ES-I3 (cell line): ENCODE data around the gene FHIT.
"Not testable (repeated sequence)": the region's sequence is repeated elsewhere in the genome, so short reads cannot be mapped to it uniquely, and the experiment has no call there.

Experiments
- H3K36me3 ChIP-seq: 2 replicates; pipeline ENCODE4 v1.6.1; 2013; ENCODE audit warnings: mild to moderate bottlenecking, low read length, control low read depth, moderate library complexity; ENCODE audit not compliant: insufficient read depth
- H3K4me1 ChIP-seq: 2 replicates; pipeline ENCODE4 v1.6.1; 2013; ENCODE audit warnings: mild to moderate bottlenecking, control low read depth, low read length; ENCODE audit not compliant: insufficient read depth
- H3K9ac ChIP-seq: 2 replicates; pipeline ENCODE4 v1.6.1; 2013; ENCODE audit warnings: low read depth, mild to moderate bottlenecking, low read length, moderate library complexity
- H3K9me3 ChIP-seq: 2 replicates; pipeline ENCODE4 v1.6.1; 2013; ENCODE audit warnings: mild to moderate bottlenecking, low read length, moderate library complexity; ENCODE audit not compliant: control insufficient read depth, insufficient read depth

FHIT gene

DNA sequence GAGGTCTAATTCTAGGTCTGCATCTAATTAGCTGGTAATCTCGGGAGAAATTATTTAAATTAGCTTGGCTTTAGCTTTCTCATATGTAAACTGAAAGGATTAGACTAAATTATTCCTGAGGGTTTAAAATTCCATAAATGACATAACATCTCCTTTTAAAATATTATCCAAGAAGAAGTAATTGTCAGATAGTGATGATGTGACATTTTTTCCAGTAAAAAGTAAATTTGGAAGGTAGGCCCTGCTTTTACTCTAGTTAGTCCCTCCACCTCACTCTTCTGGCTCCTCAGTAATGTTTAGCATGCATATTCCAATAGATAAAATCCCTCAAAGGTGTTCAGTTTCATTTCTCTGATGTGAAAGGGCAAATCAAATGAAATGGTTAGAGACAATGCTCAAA, 215.7 kb downstream of the FHIT start:
- no peaks in the 10 kb centered on the region for H3K4me1 ChIP-seq

DNA sequence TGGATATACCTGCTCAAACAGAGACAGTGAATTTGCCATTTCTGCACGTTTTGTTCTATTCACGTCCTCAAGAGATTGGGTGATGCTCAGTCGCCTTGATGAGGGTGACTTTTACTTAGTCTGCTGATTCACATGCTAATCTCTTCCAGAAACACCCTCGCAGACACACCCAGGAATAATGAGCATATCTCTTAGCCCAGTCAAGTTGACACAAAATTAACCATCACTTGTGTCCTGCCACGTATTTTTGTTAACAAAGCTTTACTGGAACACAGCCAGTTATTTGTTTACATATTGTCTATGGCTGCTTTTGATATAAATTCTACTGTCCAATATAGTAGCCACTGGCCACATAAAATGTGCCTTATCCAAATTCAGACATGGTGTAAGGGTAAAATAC, 218.3 kb downstream of the FHIT start:
- Histone ChIP-seq H3K9me3 (peaks cover 3% of the 10 kb centered on the region), H3K4me1 (no peaks in the 10 kb centered on the region), H3K9ac (no peak overlapping the region), H3K36me3 (no peaks in the 10 kb centered on the region; the same call in 1 of the 2 replicates)

More for the DNA sequence above, 215.7 kb downstream of the FHIT start:
- Histone ChIP-seq H3K9me3 (peaks cover 4% of the 10 kb centered on the region), H3K9ac (no peak overlapping the region), H3K36me3 (no peaks in the 10 kb centered on the region; the same call in 1 of the 2 replicates)

DNA sequence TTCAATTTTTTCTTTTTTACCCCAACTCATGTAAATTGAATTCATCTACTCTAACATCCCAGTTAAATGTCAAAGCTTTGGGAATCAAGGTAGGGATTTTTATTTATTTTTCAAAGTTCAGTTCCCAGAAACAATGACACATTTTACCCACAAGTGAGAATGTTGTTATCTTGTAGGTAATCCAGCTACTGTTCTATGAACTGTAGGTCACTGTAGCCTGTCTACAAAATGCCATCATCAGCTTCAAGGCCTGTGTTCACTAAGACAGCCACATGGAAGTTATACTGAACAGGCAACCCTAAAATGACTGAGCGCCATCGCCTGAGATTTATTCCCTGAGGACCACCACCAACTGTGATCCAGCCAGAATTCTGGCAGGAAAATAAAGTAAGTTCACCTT, 219.7 kb downstream of the FHIT start:
- H3K9ac ChIP-seq, result no peak overlapping the region
- H3K9me3 ChIP-seq, result peaks cover 3% of the 10 kb centered on the region; the same call in 1 of the 2 replicates
- no peaks in the 10 kb centered on the region for H3K36me3 ChIP-seq
- no peaks in the 10 kb centered on the region for H3K4me1 ChIP-seq

DNA sequence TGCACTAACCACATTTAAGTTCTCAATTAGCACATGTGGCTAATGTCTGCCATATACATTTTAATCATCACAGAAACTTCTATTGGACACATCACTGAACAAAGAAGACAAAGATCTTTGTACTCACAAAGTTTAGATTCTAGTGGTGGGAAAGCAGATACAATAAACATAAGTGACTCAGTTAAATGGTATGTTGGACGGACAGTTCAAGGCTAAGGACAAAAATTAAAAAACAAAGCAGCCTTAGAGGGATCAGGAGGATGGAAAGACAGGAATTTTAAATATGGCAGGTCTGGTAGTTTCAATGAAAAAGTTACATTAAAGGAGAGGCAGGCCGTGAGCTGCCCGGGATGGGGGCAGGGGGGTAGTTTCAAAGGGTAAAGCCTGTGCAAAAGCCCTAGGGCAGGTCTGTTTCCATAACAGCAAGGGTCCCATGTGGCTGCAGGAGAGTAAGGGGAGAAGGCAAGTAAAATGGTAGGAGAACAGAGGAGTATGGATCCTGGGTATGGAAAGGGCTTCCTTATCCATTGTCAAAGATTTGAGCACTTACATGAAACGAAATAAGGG, 220.7 kb downstream of the FHIT start:
- H3K9me3 ChIP-seq, result no peaks in the 10 kb centered on the region; the same call in 1 of the 2 replicates
- no peak overlapping the region for H3K9ac ChIP-seq
- no peaks in the 10 kb centered on the region for H3K36me3 ChIP-seq
- no peaks in the 10 kb centered on the region for H3K4me1 ChIP-seq

DNA sequence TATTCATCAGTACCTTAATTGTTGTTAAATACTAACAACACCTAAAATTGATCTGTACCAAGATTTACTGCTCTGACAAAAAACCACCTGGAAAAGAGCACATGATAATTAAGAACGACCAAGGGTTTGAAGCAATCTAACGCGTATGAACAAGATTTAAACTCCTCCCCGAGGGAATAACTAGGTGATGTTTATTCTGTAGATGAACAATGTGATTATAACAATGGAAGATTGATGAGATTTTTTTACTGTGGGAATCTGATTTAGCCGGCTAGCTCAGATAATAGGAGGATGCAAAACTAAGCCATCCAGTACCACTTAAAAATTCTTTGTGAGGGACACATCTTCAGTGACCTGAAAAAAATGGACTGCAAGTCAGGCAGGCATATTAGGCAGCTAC, 222.1 kb downstream of the FHIT start:
- Histone ChIP-seq H3K9me3 (no peaks in the 10 kb centered on the region), H3K9ac (no peak overlapping the region), H3K4me1 (no peaks in the 10 kb centered on the region), H3K36me3 (no peaks in the 10 kb centered on the region)

DNA sequence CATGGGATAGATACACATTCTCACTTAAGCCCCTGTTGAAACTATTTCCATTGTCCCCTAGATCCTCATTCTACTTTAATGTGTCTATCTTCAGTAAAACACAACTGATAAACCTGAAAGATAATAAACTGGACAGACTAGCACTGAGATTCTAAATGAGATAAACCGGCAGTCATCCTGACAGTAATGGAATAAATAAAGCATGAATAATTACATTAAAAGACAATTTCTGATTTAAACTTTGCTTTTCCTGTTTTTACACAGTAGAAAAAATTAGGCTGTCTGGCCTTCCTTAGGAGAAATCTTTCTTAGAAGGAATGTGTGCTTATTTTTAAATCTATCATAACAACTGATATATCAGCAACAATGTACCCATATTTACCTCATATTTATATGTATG, 232.4 kb downstream of the FHIT start:
- Histone ChIP-seq H3K4me1 (no peaks in the 10 kb centered on the region), H3K9ac (no peak overlapping the region), H3K36me3 (no peaks in the 10 kb centered on the region), H3K9me3 (no peaks in the 10 kb centered on the region)

DNA sequence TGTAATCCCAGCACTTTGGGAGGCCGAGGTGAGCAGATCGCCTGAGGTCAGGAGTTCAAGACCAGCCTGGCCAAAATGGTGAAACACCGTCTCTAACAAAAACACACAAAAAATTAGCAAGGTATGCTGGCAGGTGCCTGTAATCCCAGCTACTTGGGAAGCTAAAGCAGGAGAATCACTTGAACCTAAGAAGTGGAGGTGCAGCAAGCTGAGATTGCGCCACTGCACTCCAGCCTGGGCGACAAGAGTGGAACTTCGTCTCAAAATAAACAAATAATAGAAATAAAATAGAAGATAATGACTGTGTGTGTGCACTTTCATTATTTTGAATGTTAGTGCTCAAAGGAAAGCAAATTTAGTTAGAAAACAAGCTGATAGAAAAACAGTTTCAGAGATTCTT, 234.2 kb downstream of the FHIT start:
- not testable (repeated sequence) for H3K9ac ChIP-seq, H3K4me1 ChIP-seq, H3K9me3 ChIP-seq, H3K36me3 ChIP-seq

DNA sequence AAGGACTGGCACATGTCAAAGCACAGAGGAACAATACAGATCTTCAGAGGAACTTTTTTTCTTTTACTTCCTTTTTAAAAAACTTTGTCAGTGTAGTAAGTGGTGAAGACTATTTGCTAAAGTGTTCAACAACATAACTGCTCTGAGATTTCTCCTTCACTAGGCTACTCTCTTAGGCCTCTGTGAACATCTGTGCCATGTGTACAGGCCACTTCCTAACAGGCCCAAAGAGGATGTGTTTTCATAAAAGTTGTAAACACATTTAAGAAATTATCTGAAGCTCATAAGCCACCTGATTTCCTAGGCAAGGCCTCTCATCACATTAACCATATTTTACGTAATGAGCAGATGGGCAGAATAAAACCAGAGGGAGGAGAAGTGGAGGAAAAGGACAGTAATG, 235.4 kb downstream of the FHIT start:
- Histone ChIP-seq H3K4me1 (no peaks in the 10 kb centered on the region), H3K9ac (no peak overlapping the region), H3K36me3 (no peaks in the 10 kb centered on the region), H3K9me3 (no peaks in the 10 kb centered on the region)

DNA sequence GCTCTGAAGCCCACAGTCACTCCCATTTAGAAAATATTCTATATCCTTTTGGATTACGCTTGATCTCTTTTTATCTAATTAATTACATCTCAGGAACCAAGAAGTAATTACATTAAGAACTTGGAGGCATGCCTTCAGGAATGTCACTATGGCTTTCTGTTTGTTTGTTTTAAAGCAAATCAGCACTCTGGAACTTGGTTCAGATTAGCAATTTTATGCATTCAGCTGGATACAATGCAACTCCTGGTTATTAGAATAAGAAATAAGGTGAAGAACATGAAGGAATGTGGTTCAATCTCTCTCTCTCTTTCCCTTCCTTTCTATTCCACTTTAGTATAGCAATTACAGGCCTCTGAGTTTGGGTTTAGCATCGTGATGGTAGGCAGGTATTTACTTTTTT, 235.8 kb downstream of the FHIT start:
- Histone ChIP-seq H3K36me3 (no peaks in the 10 kb centered on the region), H3K4me1 (no peaks in the 10 kb centered on the region), H3K9me3 (no peaks in the 10 kb centered on the region)

DNA sequence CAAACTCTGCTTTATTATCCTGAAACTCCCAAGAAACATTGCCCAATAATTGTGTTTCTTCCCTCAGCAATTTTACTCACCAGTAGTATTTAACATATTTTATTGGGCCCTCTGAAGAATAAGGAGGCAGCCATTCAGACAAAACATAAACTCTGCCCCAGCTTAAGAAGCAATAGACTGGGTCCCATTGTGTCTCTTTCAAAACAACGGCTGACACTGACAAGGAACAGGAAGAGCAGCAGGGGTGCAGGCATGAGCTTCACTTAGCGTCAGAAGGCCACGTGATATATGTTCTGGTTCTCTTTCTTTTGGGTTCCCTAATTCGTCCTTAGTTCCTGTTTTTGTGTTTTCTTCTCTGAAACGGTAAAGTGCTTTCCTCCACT, 242.3 kb downstream of the FHIT start:
- Histone ChIP-seq H3K4me1 (peaks cover 6% of the 10 kb centered on the region; the same call in 1 of the 2 replicates), H3K9me3 (no peaks in the 10 kb centered on the region), H3K9ac (no peak overlapping the region), H3K36me3 (no peaks in the 10 kb centered on the region)

More for the DNA sequence above, 235.8 kb downstream of the FHIT start:
- no peak overlapping the region for H3K9ac ChIP-seq

DNA sequence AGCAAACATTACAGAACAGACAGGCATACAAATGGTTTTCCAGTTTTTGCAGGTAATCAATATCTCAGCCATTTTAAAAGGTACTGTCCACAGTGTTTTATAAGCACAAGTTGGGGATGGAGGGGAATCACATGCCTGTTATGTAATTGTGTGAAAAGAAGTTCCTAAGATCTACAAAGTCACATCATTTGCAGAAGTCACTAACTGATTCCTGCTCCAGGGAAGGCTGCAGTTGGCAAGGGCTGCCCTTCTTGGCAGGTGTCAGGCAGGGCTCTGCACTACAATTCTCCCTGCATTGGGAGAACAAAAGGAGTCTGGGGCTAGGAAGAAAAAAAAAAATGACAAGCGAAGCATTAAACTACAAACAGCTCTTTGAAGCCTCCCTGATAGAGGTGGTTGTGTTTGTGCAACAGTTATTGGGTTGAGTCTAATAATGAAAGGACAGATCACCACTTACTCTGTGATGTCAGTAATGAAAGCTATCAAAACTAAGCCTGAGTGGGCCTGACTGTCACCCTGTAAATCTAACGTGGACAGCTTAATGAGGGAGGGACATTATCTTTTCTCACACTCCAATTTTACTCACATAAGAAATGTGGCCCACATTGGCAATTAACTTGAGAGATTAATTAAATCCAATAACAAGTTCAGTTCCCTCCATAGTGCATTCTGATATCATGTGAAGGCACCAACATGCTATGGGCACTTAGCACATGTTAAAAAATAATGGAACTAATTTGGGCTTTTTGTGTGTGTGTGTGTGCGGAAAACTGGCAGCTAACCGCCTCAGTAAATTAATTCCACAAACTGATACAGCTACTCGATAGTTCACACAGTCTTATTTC, 242.9 kb downstream of the FHIT start:
- Histone ChIP-seq H3K9ac (no peak overlapping the region), H3K36me3 (no peaks in the 10 kb centered on the region), H3K9me3 (no peaks in the 10 kb centered on the region), H3K4me1 (peaks cover 6% of the 10 kb centered on the region; the same call in 1 of the 2 replicates)

DNA sequence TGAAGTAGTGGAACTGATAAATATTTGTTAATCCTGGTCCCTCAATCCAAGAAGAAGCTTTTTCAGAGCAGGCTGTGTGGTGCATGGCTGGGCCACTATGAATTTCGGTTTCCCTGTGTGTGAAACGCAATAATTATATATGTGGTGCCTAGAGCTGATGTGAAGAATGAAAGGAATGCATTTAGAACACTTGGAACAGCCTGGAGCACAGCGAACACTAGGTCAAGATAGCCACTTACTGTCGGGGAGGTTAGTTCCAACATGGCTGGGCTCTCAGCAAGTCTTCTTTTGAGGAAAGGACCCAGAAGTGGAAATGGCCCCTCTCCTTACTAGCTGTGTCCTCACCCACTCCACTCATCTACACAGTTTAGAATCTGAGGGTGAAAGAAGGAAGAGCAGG, 245.7 kb downstream of the FHIT start:
- Histone ChIP-seq H3K9me3 (no peaks in the 10 kb centered on the region), H3K9ac (no peak overlapping the region), H3K36me3 (no peaks in the 10 kb centered on the region), H3K4me1 (peaks cover 6% of the 10 kb centered on the region; the same call in 1 of the 2 replicates)

DNA sequence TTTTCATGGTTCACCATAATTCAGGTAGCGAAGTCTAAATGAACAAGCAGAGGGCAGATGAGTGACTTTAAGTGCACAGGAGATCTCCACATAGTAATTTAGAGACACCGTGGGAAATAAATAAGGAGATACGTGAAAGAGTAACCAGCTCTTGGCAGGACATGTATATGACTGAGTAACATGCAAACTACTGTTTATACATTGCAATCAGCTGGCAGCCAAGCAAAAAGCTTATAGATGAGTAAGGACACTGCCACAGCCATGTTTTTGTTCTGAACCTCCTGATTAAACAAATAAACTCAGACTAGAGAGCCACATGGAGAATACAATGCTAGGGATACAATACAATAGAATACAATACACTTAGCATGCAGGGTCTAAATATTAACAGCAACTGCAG, 252.4 kb downstream of the FHIT start:
- H3K36me3 ChIP-seq, result no peaks in the 10 kb centered on the region
- no peaks in the 10 kb centered on the region for H3K4me1 ChIP-seq
- no peak overlapping the region for H3K9ac ChIP-seq
- no peaks in the 10 kb centered on the region for H3K9me3 ChIP-seq

DNA sequence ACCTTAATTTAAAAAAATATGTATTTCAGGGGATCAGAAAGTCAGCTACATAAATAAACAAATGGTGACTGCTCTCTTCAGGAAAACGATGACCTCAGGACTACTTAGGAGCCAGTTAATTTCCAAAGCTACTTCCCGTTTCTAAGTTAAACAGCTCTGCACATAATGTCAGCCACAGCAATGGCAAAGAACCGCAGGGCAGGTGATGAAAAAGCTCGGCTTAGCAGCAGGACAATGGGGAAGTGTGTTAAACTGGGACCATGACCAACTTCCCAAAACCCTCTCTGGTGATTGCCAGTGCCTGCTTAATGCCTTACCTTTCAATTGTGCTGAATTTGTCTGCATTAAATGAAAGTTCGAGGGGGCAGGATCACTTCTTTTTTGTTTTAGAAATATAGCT, 258.9 kb downstream of the FHIT start:
- H3K9me3 ChIP-seq, result no peaks in the 10 kb centered on the region
- H3K9ac ChIP-seq, result no peak overlapping the region
- no peaks in the 10 kb centered on the region for H3K36me3 ChIP-seq
- no peaks in the 10 kb centered on the region for H3K4me1 ChIP-seq

DNA sequence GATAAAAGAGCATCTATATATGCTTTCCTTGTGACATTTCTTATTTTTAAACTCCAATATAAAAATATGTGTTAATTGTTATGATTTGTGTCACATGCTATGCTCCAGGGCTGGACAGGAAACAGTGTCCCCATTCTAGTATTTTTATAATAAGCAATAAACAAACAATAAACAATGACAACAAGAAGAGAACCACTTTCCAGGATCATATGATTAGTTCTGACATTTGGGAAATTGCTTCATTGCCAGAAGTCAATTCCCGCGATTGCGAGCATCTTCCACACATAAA, 260.9 kb downstream of the FHIT start:
- Histone ChIP-seq H3K4me1 (no peaks in the 10 kb centered on the region), H3K36me3 (no peaks in the 10 kb centered on the region), H3K9me3 (no peaks in the 10 kb centered on the region), H3K9ac (no peak overlapping the region)
